Measurements from ENCODE around the gene CLTCL1.
"Not testable (repeated sequence)": the region's sequence is repeated elsewhere in the genome, so short reads cannot be mapped to it uniquely, and the experiment has no call there.

Gene CLTCL1

DNA sequence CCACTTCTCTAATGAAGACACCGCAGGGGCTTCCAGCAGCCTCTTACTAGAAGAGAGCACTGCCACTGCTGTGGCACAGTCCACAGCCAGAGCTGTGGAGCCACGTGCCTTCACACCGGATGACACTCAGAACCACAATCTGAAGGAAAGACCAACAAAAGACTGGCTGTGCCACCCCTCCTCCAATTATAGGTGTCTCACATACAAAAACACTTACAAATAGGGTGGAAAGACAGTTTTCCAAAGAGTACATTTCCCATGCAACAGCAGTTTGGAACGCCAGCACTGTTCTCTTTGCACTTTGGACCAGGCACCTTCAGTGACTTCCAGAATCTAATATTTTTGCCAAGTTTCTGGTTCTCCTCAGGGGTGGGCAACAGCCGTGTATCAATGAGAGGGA, 74.9 kb downstream of the CLTCL1 start:
- no peak for DNase-seq

DNA sequence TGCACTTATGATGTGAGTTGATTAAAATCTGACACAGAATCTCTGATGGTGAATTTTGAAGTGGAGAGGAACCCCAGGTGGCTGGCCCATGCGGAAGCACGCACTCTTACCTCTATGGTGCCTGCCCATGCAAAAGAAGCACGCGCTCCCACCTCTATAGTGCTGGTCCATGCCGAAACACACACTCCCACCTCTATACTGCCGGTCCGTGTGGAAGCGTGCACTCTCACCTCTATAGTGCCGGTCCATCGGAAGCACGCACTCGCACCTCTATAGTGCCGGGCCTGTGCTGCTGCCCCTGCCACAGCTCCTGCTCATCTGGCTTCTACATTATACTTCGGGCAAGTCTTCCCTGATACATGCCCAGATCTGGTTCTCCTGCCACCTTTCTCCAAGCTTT, 76.2 kb downstream of the CLTCL1 start:
- no peak for DNase-seq

DNA sequence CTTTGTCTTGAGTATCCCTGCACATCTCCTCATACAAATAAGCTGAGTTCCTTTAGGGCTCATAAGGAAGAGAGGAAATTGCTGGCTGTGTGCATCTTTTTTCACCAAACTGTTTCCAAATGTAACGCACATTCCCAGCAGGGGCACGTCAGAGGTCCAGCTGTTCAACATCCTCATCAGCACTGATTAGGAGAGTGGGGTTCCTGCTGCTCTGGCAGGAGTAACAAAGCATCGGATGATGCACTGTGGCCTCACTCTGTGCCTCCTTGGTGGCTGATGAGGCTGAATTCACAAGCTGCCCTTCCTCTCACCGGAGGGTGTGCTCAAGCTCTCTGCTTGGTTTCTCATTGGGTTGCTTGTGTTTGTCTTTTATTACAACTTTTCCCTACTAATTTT, 77.4 kb downstream of the CLTCL1 start:
- DNase-seq, result no peak

DNA sequence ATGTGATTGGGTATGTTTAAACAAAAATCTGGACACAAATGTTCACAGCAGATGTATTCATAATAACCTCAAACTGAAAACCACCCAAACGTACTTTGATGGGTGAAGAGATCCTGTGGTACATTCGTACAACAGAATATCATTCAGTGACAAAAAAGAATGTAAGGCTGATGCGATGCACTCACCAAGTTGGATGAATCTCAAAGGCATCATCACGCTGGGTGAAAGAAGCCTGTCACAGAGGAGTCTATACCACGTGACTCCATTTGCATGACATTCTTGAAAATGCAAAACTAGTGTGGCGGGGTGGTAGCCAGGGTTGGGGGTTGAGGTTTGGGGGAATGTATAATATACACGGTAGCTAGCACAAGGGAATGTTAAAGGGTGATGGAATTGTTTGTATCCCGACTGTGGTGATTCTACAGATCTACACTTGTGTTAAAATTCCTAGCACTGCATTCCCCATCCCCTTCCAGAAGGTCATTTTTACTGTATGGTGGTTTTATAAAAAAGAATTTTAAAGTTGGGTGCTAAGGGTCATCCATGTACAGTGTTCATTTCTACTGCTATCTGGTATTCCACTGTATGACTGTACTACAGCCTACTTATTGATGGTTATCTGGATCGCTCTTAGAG, 78.0 kb downstream of the CLTCL1 start:
- DNase-seq, result no peak

DNA sequence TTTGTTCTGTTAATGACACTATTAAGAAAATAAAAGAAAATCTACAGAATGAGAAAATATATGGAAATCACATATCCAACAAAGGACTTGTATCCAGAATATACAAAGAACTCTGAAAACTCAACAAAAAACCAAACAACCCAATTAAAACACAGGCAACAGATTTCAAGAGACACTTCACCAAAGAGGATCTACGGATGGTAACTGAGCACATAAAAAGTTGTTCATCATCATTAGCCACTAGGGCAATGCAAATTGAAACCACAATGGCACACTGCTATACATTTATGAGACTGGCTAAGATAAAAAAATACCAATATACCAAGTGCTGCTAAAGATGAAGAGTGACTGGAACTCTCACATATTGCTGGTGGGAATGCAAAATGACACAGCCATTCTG, 78.5 kb downstream of the CLTCL1 start:
- DNase-seq, result no peak

DNA sequence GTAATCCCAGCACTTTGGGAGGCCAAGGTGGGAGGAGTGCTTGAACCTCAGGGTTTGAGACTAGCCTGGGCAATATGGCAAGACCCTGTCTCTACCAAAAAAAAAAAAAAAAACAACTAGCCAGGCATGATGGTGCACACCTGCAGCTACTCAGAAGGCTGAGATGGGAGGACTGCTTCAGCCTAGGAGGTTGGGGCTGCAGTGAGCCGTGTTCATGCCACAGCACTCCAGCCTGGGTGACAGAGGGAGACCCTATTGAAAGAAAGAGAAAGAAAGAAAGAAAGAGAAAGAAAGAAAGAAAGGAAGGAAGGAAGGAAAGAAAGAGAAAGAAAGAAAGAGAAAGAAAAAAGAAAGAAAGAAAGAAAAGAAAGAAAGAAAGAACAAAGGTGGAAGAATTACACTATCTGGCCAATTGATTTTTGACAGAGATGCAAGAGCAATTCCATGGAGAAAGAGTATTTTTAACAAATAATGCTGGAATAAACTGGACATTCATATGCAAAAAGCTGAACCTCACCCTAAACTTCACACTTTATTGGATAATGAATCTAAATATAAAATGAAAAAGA, 79.1 kb downstream of the CLTCL1 start:
- no peak for DNase-seq

DNA sequence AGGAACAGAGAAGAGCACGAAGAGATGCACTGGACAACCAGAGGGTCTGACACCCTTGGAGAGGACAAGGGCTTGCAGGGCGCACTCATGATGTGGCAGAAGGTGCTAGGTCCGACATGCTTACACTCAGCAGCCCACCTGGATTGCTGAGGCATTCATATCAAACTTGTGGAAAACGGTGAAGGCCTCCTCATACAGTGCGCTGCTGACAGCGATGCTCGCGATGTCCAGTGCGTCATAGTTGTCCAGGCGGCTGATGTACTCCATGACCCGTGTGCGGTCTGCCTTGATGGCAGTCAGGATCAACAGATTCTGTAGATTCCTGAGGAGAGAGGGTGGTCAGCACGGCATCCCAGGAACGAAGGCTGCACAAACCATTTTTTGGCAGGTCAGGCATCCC, 81.3 kb downstream of the CLTCL1 start:
- DNase-seq, result no peak

DNA sequence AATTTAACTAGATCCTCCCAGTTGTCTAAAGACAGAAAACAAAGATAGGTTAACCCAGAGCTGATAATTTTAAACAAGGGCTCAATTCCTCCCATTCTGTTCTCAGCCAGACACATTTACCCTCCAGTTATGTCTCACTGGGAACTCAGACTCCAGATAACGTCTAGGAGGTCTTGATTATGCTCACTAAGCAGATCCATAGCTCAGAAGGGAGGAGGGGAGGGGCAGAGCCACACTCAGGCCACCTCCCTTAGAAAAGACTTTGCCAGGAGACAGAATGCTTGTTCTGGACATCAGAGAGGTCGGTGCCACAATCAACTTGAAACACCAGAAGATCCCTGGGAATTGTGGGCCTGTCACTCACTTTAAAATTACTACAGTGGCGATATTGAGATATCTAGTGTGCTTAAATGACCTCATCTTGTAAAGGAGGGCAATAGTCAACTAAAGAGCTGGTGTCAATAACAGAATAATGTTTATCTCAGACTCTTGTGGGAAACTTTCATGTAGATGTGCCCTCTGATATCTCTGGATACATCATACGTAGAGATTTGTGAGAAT, 83.2 kb downstream of the CLTCL1 start:
- no peak for DNase-seq

DNA sequence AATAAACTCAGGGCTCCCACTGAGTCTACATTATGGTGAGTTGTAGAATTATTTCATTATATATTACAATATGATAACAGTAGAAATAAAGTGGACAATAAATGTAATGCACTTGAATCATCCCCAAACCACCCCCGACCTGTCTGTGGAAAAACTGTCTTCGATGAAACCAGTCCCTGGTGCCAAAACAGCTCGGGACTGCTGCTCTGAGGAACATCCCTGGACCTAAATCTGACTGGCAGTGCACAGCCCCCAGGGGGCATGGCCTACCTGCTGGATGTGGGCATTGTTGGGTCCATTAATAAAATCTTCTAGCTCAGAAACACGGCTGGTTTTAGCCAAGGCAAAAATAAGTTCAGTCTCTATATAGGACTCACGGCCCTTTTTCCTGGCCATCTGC, 83.6 kb downstream of the CLTCL1 start:
- no peak for DNase-seq

DNA sequence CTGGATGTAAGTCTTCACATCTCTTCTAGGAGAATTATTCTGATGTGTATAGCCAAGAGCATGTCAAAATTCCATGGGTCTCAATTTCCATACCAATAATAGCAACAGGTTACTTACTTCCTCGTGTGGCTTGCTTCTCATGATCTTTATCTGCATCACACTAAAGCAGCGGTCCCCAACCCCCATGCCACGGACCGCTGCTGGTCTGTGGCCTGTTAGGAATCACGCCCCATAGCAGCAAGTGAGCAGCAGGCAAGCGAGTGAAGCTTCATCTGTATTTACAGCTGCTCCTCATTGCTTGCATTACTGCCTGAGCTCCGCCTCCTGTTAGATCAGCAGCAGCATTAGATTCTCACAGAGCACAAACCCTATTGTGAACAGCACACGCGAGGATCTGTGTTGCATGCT, 84.1 kb downstream of the CLTCL1 start:
- DNase-seq, result no peak

DNA sequence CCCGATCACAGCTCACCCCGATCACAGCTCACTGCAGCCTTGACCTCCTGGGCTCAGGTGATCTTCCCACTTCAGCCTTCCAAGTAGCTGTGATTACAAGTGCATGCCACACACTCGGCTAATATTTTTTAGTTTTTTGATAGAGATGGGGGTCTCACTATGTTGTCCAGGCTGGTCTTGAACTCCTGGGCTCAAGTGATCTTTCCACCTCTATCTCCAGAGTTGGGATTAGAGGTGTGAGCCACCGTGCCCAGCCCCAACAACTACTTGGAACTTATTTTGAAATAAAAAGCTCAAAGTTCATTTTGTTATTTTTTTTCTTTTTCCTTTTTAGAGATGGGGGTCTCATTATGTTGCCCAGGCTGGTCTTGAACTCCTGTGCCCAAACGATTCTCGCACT, 85.2 kb downstream of the CLTCL1 start:
- no peak for DNase-seq

DNA sequence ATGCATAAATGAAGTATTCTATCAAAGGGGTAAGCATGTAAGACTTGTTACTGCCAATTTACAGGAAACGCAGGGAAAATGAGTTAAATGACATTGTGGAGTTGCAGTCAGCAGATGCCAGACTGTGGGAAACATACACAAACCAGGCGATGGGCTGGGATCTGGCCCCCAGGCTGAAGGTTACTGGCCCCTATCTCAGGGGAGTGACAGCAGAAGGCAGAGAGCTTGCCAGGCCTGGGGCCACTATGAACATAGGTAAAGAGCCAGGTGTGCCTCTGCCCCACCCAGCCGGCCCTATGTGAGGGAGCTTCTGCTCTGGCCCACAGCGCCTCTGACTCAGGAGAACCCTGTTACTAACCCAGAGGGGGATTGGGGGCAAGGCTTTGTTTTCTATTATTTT, 86.9 kb downstream of the CLTCL1 start:
- DNase-seq, result no peak

DNA sequence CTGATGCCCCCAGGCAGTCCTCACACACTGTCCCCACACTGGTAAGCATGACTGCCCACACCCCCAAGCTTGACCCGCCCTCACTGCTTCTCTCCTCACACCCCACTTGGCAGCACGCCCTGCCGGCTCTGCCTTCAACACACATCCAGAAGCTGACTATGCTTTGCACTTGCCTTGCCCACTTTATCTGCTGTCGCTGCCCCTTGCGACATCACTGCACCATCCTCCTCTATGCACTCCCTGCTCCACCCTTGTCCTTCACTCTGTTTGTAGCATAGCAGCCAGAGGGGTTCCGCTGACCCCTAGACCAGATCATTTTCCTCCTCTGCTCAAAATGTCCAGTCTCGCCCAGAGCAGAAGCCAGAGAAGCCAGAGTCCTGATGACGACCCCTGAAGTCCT, 87.7 kb downstream of the CLTCL1 start:
- DNase-seq, result no peak

DNA sequence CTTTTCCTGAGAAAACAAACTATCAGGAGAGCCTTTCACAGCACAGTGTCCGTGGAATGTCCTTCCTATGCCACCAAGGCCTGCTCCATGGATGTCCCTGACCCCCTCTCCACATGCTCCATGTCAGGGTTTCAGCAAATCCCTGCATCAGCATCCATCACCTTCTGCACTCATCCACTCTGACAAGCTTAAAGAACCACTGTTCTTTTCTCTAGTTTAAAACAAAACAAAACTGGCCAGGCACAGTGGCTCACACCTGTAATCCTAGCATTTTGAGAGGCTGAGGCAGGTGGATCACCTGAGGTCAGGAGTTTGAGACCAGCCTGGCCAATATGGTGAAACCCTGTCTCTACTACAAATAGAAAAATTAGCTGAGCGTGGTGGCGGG, 88.7 kb downstream of the CLTCL1 start:
- not testable (repeated sequence) for DNase-seq

DNA sequence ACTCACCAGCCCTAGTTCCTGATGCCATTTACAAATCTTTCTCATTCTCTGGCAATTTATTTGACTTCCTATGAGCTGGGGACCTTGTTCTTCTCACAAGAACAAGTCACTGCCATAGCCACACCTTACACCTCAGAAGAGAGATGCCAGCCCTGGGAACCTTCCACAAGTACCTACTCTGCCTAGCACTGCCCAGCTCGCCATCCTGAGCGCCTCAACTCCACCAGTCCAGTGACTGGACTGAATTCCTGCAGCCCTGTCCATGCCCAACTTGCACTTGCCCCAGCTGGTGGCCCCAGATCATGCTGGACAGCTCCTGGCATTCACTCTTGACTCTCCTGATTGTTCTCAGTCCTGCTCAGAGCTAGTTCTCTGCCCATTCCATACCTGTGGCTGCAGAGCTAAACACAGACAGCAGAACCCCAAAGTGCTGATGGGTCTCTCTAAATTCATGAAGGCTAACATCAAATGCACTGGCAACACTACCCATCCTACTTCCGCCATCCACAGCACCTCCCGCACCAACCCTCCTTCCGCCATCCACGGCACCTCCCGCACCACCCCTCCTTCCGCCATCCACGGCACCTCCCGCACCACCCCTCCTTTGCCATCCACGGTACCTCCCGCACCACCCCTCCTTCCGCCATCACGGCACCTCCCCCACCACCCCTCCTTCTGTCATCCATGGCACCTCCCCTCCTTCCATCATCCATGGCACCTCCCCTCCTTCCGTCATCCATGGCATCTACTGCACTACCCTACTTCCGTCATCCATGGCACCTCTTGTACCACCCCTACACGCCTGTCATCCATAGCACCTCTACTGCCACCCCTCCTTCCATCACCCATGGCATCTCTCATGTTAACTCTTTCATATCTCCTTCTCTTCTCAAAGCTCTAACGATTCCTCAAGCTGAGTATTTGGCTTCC, 89.4 kb downstream of the CLTCL1 start:
- DNase-seq, result no peak

DNA sequence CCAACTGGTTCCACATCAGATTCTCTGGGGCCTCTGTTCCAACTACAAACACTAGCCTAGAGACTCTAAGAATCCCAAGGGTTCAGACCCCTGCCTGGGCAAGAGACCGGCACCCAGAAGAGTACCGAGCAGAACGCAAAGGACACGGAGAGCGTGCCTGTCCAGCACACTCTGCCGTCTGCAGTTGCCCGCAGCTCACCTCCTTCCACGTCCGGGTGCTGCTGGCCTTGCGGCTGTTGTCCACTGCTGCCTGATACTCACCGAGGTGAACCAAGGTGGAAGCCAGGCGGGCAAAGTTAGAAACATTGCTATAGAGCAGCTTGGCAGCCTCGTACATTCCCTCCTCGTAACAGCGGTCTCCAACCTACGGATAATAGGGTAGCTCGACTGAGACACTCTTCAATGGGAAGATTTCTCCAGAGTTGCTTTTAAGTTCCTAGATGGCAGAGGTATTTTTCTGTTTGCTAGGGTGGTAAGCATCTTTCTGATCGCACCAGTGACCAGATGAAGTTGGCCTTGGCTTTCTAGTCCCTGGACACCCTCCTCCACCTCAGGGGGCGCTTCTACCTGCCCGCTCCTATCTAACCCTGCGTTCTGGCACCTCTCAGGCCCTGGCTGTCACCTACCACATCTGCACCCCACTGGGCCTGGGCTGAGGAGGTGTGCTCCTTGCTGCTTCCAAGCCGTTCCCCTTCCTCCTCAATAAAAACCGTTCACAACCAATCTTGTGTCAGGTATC, 90.2 kb downstream of the CLTCL1 start:
- no peak for DNase-seq

DNA sequence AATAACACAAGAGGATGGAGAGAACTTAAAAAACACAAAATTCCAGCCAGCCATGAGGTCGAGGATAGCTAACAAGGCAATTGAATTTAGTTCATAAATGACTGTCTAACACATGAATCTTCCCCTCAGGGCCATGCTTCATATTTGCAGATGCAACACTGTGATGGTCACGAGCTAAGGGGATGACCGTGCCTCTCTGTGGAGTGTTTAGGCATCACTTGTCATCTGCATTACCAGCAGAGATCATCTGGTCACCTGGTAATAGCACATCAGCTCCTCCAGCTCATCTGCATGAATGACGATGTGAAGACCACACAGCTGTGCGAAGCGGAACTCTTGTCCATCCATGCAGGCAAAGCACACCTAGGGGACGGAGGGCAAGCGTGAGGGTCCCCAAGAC, 92.0 kb downstream of the CLTCL1 start:
- DNase-seq, result no peak

DNA sequence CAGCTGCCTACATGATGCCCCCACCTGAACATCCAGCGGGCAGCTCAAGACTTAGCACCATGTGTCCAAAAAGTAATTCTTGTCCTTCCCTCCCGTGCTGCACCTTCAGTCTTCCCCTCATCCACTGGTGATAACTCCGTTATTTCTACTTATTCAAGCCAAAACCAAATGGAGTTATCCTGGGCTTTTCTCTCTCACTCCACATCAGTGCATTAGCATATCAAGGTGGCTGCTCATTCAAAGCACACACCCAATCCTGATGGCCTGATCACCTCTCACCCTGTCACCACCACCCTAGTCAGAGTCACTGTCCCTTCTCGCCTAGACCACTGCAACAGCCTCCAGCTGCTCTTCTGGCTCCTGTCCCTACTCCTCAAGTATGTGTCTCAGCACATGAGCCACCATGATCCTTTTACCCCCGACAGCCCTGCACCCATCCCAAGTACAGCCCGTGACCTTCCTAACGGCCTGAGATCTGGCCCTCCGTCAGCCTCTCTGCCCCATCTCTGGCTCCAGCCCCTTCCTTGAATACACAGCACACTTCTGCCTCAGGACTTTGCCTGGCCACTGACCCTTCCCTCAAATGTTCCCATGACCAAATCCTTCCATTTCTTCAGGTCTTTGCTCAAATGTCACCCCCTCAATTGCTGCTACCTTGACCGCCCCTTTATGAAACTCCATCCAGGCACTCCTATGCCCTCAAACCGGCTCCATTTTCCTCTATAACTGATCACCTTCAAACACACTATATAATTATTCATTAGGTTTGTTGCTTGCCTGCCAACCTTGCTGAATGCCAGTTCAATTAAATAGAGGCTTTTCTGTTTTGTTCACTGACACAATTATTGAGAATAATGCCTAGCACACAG, 93.3 kb downstream of the CLTCL1 start:
- no peak for DNase-seq

DNA sequence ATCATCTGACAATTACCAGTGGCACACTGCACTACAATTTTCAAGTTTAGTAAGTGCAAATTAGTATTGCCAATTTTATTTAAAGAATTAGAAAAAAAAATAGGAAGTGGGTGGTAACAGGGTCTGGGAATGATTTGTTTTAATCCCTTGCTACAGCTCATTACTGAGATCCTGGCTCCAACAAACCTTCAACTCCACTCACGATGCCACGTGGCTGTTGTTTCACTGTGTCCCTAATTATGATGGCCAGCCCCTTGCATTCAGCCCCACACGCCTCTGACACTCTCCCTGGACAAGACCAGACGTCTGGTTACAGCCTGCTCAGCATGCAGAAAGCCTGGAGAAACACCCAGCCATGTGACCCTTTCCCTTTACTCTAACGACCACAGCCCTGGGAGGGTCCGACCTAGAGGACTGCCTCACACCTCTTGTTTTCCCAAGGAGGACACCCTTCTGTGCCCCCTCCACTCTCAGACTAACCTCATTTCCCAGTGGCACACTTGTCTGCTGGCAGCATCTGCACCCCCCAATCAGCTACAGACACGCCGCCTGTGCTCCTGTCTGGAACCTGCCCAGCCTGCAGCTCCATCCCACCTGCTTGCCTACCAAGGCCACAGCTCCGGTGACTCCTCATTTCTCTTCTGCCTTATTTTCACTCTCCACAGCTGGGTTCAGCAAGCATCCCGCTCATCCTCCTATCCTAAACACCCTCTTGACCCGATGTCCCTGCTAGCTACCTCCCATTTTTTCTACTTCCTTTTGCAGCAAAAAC, 94.5 kb downstream of the CLTCL1 start:
- no peak for DNase-seq

DNA sequence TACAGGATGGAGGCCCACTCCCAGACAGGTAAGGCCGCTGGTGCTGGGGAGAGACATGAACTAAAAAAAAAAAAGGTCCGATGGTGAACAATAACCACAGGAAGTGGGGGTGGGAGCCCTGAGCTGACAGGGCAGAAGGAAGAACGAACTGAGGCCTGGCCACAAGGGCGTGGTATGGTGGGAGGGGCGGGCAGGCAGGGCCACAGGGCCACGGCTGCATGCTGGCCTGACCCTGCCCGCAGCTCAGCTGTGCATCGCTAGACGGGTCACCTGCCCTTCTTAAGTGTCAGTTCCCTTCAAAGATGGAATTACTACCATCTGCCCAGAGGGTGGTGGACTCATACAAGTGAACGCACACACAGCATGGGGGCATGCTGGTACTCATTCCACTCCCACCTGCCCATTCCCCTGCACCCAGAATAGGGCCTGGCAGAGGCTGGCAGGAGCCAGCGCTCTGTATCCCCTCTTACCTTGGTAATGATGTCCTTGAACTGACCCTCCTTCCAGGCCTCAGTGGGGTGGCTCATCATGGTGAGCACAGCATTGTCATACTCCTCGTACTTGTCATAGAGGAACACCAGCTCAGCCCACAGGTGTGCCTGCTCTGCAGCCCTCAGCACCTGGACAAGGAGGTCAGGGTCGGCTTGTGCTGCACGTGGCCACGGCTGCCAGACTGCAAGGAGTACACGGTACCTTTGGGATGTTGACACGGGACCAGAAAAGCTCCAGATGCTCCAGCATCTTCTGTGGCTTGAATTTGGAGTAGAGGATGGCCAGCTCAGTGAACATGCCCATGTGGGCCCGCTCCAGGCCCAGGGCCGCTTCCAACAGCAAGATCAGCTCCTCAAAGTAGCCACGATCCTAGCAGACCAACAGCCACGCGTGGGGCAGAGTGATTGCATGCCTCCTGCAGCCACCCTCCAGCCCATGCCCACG, 95.5 kb downstream of the CLTCL1 start:
- no peak for DNase-seq
